Spleen (tissue), 11 donors: ENCODE measurements around the gene HDAC8. TPM values are rescaled to one million over a fixed set of nuclear protein-coding genes. Genes with fewer than 3 reads are reported as not detected.
"Not testable (repeated sequence)": the region's sequence is repeated elsewhere in the genome, so short reads cannot be mapped to it uniquely, and the experiment has no call there.

ENCODE experiments used
- DNase-seq: peaks from one replicate; pipeline ENCODE4 v3.0.0-alpha.2; 2020
- H3K27ac ChIP-seq, 8 donors: fragments of 200-600 bp; sonication (generic) in 7 of 8; 1 replicate in 4 of 8; 2 replicates in 4 of 8; pipeline versions ENCODE4 v1.5.0 to v1.8.0; 2016 to 2021; ENCODE audit warnings: inconsistent platforms in 4 of 8, mild to moderate bottlenecking in 4 of 8, moderate library complexity in 1 of 8
- H3K27me3 ChIP-seq, 7 donors: fragments of 200-600 bp; sonication (generic) in 6 of 7; replicated peaks in 1 of 7; 1 replicate in 4 of 7; 2 replicates in 3 of 7; pipeline versions ENCODE4 v1.5.0 to v1.8.0; 2016 to 2021; ENCODE audit warnings: inconsistent platforms in 3 of 7, mild to moderate bottlenecking in 1 of 7
- H3K36me3 ChIP-seq, 6 donors: fragments of 200-600 bp; sonication (generic) in 5 of 6; 1 replicate in 4 of 6; 2 replicates in 2 of 6; pipeline versions ENCODE4 v1.5.0 to v1.8.0; 2016 to 2021; ENCODE audit warnings: inconsistent platforms in 2 of 6
- H3K4me1 ChIP-seq, 6 donors: fragments of 200-600 bp; sonication (generic) in 5 of 6; 1 replicate in 3 of 6; 2 replicates in 3 of 6; pipeline versions ENCODE4 v1.5.0 to v1.8.0; 2016 to 2021; ENCODE audit warnings: inconsistent platforms in 3 of 6
- H3K4me3 ChIP-seq, 8 donors: fragments of 200-600 bp; sonication (generic) in 7 of 8; 1 replicate in 4 of 8; 2 replicates in 4 of 8; pipeline versions ENCODE4 v1.5.0 to v1.8.0; 2016 to 2021; ENCODE audit warnings: inconsistent platforms in 4 of 8, mild to moderate bottlenecking in 4 of 8, moderate library complexity in 2 of 8
- H3K9me3 ChIP-seq, 8 donors: fragments of 200-600 bp; sonication (generic) in 7 of 8; 1 replicate in 4 of 8; 2 replicates in 4 of 8; pipeline versions ENCODE4 v1.5.0 to v1.8.0; 2016 to 2021; ENCODE audit warnings: inconsistent platforms in 4 of 8
- POLR2A ChIP-seq, 3 donors: fragments of 450-650 bp; IDR thresholded peaks; one replicate each; pipeline ENCODE4 v1.5.1; 2017; ENCODE audit warnings: antibody characterized with exemption in 3 of 3, mild to moderate bottlenecking in 1 of 3
- POLR2AphosphoS5 ChIP-seq, 3 donors: sonication (generic); formaldehyde crosslinking; IDR thresholded peaks; one replicate each; pipeline ENCODE4 v1.5.1; 2017; ENCODE audit warnings: antibody characterized with exemption in 3 of 3
- WGBS, 5 donors: extraction: QIAGEN DNeasy Blood & Tissue Kit in 3 of 5; methylation state at CpG; one replicate each; pipeline versions ENCODE4 v1.1.5 to v1.1.7; 2013 to 2018; 5-methylcytosine and 5-hydroxymethylcytosine counted together
- intact Hi-C: fragments of 100-400 bp; cut with DNase I; formaldehyde crosslinking; loops from one replicate; pipeline ENCODE4 v1.15.0; 2023; ENCODE audit warnings: low total_unique reads
- polyA plus RNA-seq, 3 donors: library from polyadenylated mRNA; stranded (reverse); fragments of 200-250 nt; gene quantifications; one replicate each; pipeline ENCODE4 v1.2.1, GENCODE V29; 2013
- total RNA-seq, 7 donors: library from RNA; depleted of rRNA in 3 of 7; stranded (reverse); fragments of >200 nt in 3 of 7; fragmentation: NEBNext Ultra II Directional in 4 of 7; extraction: Animal tissue kit (Norgen Biotek cat#: 25700) in 4 of 7; gene quantifications; one replicate each; pipeline versions ENCODE4 v1.1.0 to v1.2.1, GENCODE V29; 2016 to 2021
- TF ChIP-seq, protein P1 (sequence below), 11 experiments: fragments of 200-600 bp in 7 of 11; fragments of 450-650 bp in 4 of 11; sonication (generic) in 4 of 11; IDR thresholded peaks in 8 of 11; conservative IDR thresholded peaks in 3 of 11; 1 replicate in 7 of 11; 2 replicates in 4 of 11; pipeline versions ENCODE4 v1.4.0 to v1.8.0; 2016 to 2021; ENCODE audit warnings: antibody characterized with exemption in 11 of 11, inconsistent platforms in 4 of 11, mild to moderate bottlenecking in 1 of 11
- donor health status: healthy with polysubstance abuse.
- donor health status: DM: no; HTN: no; CAD: no; lungs with moderate emphysema.
- donor health status: DM: no; HTN: no; CAD: no.
- donor health status: Bipolar disorder and iron deficiency.
- donor health status: healthy.
- donor health status: DM: no; HTN: no; CAD: no.
- donor health status: DM: yes; HTN: yes; CAD: no.

The HDAC8 gene
- total and polyA plus RNA-seq, 10 donors: 15.6 to 54.6 (median 33.5) TPM

DNA sequence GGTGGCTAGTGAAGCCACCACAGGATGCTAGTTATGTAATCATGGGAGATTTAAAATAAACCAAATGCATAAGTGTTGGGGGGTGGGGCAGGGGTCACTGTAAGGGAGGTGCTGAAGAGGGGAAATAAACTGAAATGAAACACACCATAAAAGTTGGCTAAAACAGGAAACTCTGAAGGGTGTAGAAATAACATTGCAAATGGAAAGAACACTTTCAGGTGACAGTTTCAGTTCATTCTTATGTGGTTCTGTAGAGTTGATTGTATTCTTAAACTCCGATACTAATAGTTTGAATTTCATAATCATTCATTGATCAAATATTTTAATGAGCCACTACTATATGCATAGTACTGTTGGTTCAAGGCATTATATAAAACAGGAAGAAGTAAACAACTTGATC is 80.1 kb downstream of the HDAC8 start:
- H3K9me3 ChIP-seq: no peaks in the 10 kb centered on the region
- no peak overlapping the region for H3K27ac ChIP-seq
- peaks cover 0 to 44% (median 5%) of the 10 kb centered on the region in 6 donors for H3K36me3 ChIP-seq
- no peaks in the 10 kb centered on the region for H3K27me3 ChIP-seq
- TF ChIP-seq POLR2AphosphoS5 (IDR thresholded peaks at IDR 0.05) (no peak), POLR2A (IDR thresholded peaks at IDR 0.05) (no peak)
- TF ChIP-seq, protein P1, sequence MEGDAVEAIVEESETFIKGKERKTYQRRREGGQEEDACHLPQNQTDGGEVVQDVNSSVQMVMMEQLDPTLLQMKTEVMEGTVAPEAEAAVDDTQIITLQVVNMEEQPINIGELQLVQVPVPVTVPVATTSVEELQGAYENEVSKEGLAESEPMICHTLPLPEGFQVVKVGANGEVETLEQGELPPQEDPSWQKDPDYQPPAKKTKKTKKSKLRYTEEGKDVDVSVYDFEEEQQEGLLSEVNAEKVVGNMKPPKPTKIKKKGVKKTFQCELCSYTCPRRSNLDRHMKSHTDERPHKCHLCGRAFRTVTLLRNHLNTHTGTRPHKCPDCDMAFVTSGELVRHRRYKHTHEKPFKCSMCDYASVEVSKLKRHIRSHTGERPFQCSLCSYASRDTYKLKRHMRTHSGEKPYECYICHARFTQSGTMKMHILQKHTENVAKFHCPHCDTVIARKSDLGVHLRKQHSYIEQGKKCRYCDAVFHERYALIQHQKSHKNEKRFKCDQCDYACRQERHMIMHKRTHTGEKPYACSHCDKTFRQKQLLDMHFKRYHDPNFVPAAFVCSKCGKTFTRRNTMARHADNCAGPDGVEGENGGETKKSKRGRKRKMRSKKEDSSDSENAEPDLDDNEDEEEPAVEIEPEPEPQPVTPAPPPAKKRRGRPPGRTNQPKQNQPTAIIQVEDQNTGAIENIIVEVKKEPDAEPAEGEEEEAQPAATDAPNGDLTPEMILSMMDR (IDR thresholded peaks at IDR 0.05 in 8 of 11, conservative IDR thresholded peaks at IDR 0.05 in 3 of 11): no peak
- no peak for DNase-seq
- intact Hi-C loops: no loop called here
- no peaks in the 10 kb centered on the region for H3K4me1 ChIP-seq
- 28 to 80% (median 64%) methylated on average over 1 of the region's 1 CpG for WGBS, 5 donors
- no peak overlapping the region for H3K4me3 ChIP-seq

DNA sequence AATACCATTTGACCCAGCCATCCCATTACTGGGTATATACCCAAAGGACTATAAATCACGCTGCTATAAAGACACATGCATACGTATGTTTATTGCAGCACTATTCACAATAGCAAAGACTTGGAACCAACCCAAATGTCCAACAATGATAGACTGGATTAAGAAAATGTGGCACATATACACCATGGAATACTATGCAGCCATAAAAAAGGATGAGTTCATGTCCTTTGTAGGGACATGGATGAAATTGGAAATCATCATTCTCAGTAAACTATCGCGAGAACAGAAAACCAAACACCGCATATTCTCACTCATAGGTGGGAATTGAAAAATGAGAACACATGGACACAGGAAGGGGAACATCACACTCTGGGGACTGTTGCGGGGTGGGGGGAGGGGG is 82.4 kb downstream of the HDAC8 start:
- WGBS, 5 donors: 82 to 97% (median 89%) methylated on average over 4 to 6 of the region's 6 CpGs
- DNase-seq, H3K4me1 ChIP-seq, H3K4me3 ChIP-seq, H3K27me3 ChIP-seq, intact Hi-C loops, H3K9me3 ChIP-seq, H3K27ac ChIP-seq: not testable (repeated sequence)
- peaks cover 0 to 57% (median 5%) of the 10 kb centered on the region in 6 donors for H3K36me3 ChIP-seq

DNA sequence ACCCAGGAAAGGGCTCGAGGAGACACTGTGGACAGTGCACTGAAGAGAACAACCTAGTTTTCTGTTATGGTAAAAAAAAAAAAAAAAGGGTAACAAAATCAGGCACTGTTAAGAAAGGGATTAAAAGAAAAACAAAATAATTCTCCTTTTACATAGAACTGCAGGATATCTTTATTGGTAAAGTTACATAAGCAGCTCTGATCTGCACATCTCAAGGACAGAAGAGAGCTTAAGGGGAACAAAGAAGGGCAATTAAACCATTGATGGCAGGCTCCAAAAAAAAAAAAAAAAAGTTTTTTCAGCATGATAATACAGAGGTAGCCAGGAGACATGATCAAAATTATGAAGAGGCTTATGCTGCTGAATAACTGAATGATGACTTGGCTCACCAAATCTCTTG is 85.0 kb downstream of the HDAC8 start:
- TF ChIP-seq POLR2AphosphoS5 (IDR thresholded peaks at IDR 0.05) (no peak), POLR2A (IDR thresholded peaks at IDR 0.05) (no peak)
- TF ChIP-seq, protein P1 (IDR thresholded peaks at IDR 0.05 in 8 of 11, conservative IDR thresholded peaks at IDR 0.05 in 3 of 11): no peak
- Histone ChIP-seq H3K27me3 (no peaks in the 10 kb centered on the region), H3K4me3 (no peak overlapping the region), H3K9me3 (peaks cover 0 to 10% (median 0%) of the 10 kb centered on the region in 8 donors), H3K27ac (no peak overlapping the region), H3K36me3 (peaks cover 0 to 62% (median 5%) of the 10 kb centered on the region in 6 donors), H3K4me1 (no peaks in the 10 kb centered on the region)
- DNase-seq: no peak
- intact Hi-C loops: no loop called here
- WGBS, 5 donors: 53 to 95% (median 92%) methylated on average over 1 of the region's 1 CpG

DNA sequence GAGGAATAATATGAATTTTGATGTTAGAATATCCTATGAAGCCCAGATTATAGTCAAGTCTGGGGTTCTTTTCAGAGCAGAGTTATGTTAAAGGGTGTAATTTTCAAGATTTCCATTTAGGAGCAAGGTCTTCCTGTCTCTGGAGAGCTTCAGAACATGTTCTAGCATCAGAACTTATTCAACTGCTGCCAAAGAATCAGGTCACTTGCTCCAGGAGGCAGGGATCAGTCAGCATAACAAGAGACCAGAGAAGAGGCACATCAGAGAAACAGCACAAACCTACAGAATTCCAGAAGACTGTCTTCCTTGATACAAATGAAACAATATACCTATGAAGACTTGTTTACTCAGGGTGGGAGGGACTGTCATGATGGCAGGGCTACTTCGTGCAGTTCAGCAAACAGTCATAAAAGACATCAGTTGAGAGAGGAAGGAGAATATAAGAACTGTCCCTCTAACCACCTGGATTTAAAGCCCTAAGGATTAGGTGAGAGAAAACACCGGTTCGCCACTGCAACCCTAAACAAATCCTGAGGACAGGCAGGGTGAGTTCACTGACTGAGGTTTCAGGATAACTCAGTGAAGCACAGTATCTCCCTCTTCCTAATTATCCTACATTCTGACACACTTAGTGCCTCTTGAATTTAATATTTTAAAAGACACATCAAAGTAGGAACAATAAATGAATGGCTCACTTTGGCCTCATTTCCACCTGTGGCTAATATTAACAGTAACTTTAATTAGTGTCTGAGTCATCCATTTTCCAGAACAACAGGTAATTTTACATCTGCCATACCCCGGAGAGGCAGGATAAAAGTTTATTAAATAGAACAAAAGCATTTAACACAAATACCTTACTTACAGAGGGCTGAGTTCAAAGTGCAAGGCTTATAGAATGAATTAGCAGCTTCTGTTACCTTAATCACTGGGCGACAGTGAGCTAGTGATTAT is 93.0 kb downstream of the HDAC8 start:
- TF ChIP-seq POLR2A (IDR thresholded peaks at IDR 0.05) (no peak), POLR2AphosphoS5 (IDR thresholded peaks at IDR 0.05) (no peak)
- TF ChIP-seq, protein P1 (IDR thresholded peaks at IDR 0.05 in 8 of 11, conservative IDR thresholded peaks at IDR 0.05 in 3 of 11): no peak
- intact Hi-C loops: no loop called here
- peaks cover 0 to 44% (median 0%) of the 10 kb centered on the region in 6 donors for H3K36me3 ChIP-seq
- H3K4me3 ChIP-seq: no peak overlapping the region
- H3K27me3 ChIP-seq: no peaks in the 10 kb centered on the region
- no peaks in the 10 kb centered on the region for H3K4me1 ChIP-seq
- DNase-seq: no peak
- WGBS, 5 donors: 76 to 95% (median 93%) methylated on average over 5 of the region's 5 CpGs
- H3K27ac ChIP-seq: no peak overlapping the region
- H3K9me3 ChIP-seq: peaks cover 0 to 10% (median 0%) of the 10 kb centered on the region in 8 donors
